GM21360 (cell line): Measurements from ENCODE around the gene GARNL3.

ENCODE experiments used
- ATAC-seq: cut with Tn5 transposase; IDR thresholded peaks from one replicate; pipeline ENCODE4 v1.9.1; 2021; ENCODE audit warnings: mild to moderate bottlenecking, moderate library complexity; ENCODE audit not compliant: unreplicated experiment

GARNL3 gene

DNA sequence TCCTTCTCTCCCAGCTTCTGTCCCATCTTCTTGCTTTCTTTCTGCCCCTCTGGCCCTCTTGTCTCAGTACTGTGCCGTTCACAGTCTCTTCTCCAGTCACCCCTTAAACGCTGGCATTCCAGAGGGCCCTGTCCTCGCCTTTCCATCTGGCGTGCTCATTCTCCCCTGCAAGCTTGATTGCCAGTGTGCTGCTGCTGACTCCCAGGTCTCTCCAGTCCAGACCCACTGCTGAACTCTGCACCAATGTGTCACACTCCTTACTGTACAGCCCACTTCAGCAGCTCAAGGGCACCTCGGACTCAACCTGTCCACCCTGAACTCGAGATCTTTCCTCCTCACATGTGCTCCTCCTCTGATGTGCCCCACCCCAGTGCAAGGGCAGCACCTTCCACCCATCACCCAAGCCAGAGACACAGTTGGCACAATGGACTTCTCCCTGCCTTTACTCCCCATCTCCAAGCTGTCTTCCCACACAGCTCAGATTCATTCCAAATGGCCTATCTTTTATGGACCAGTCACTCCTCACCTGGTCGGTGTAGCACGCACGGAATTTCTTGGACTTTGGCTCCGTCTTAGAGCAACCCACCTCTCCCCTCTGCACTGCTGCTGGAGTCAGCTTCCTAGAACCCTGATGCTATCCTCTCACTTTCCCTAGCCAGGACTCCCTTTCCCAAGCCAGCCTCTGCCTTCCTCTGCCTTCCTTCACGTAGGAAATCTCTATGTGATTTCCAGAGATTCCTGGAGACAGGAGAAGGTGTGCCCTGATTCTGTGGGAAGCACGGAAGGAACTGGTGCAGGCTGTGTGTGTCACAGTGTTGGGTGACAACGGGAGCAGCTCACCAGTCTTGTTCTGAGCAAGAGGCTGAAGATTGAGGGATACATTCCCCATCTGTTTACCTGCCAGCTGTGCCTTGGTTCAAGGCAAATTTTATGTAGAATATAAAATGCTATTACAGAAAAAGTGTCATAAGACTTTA lies 106.4 kb downstream of the GARNL3 start:
- no peak for ATAC-seq

- no peak for ATAC-seq
Observed at GRCh38 chr9:127380479-127380878, 115.9 kb downstream of the GARNL3 start.

- ATAC-seq, result no peak
Observed at GRCh38 chr9:127382541-127382940, 118.0 kb downstream of the GARNL3 start.

- ATAC-seq, result no peak
Observed at GRCh38 chr9:127384016-127384730, 119.6 kb downstream of the GARNL3 start.

GRCh38 chr9:127384901-127385300 lies 120.3 kb downstream of the GARNL3 start:
- ATAC-seq, result no peak

GRCh38 chr9:127386249-127386648 lies 121.7 kb downstream of the GARNL3 start:
- no peak for ATAC-seq

- ATAC-seq, result no peak
Observed at GRCh38 chr9:127386981-127387380, 122.4 kb downstream of the GARNL3 start.

- ATAC-seq, result peak; percentile 77
Observed at GRCh38 chr9:127388037-127388855, 123.7 kb downstream of the GARNL3 start.

GRCh38 chr9:127388856-127389238 lies 124.3 kb downstream of the GARNL3 start:
- ATAC-seq, result no peak

GRCh38 chr9:127389381-127390247 lies 125.0 kb downstream of the GARNL3 start:
- ATAC-seq, result no peak

DNA sequence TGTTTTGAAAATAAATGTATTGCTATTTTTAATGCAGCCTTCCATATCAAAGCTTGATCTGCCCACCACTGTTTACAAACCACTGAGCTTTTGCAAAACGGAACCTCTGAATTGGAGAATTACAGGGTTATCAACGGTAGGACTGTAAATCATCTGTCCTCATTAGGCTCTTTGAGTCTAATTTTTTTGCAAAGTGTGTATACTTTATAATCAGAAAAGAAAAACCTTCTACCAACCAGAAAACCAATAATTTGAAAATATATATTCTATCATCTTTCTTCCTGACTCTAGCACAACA lies 125.6 kb downstream of the GARNL3 start:
- no peak for ATAC-seq

DNA sequence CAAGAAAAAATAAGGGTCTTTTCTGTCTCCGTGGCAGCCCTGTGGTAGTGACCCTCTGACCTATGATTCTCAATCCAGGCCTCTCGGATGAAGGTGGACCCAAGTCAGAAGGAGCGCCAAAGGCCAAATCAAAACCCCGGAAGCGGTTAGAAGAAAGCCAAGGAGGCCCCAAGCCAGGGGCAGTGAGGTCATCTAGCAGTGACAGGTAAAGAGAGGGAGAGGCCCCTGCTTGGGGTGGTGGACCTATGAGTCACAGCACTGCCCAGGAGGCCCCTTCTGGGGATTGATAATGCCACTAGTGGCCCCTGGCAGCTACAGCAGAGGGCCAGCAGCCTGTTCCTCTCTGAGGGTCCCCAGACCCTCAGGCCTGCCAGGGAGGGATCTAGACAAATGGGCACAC lies 126.0 kb downstream of the GARNL3 start:
- no peak for ATAC-seq

DNA sequence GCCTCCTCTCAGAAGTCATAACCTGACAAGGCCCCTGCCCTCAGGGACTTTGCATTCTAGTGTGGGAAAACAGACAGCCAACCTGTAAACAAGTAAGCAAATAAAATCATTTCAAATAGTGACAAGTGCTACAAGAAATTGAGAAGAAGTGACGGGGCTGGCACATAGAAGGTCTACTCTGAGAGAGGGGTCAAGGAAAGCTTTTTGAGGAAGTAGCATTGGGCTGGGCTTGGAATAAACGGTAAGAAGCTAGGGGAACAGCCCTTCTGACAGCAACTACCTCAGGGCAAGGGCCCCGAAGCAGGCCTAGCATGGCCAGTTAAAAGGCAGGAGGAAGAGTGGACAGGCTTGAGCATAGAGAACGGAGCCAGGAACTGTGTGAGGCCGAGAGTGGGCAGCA lies 127.6 kb downstream of the GARNL3 start:
- ATAC-seq, result no peak

GRCh38 chr9:127392976-127393375 lies 128.4 kb downstream of the GARNL3 start:
- ATAC-seq, result no peak

DNA sequence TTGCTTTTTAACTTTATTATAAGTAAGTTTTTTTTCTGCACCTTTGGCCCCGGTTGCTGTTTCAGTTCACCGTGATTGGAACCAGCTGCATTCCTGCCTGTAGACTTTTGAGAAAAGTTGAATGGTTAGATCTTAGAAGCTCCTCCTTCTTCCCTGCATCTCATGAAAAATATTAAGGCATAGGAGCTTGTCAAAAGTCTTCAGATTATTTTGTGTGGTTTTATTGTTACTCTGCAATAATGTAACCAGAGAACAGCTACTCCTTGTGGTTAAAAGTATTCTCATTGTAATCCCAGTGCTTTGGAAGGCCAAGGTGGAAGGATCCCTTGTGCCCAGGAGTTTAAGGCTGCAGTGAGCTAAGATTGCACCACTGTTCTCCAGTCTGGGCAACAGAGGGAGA lies 129.1 kb downstream of the GARNL3 start:
- ATAC-seq, result no peak

GRCh38 chr9:127395497-127396252 lies 131.1 kb downstream of the GARNL3 start:
- ATAC-seq, result no peak

GRCh38 chr9:127396253-127396807 lies 131.8 kb downstream of the GARNL3 start:
- no peak for ATAC-seq

- ATAC-seq, result peak; percentile 90
Observed at GRCh38 chr9:127396808-127397645, 132.5 kb downstream of the GARNL3 start, which contains the start of gene SLC2A8. Gene SLC2A8 (plus strand): TSS chr9:127397169. CDS start chr9:127397231, 62 bp downstream.
